Activated T-cell treated with anti-CD3 and anti-CD28 coated beads, Interleukin-2, amount 50 U/mL, for 48 hours (primary cell): ENCODE measurements around the gene SAXO2.
"Not testable (repeated sequence)": the region's sequence is repeated elsewhere in the genome, so short reads cannot be mapped to it uniquely, and the experiment has no call there.

Experiments used
- DNase-seq, 2 experiments: peaks; one replicate each; pipeline ENCODE4 v3.0.0-alpha.2; 2020

Gene SAXO2

GRCh38 chr15:82314769-82315518, 52.3 kb downstream of the SAXO2 start:
- no peak for DNase-seq

- no peak for DNase-seq
Observed at GRCh38 chr15:82315519-82316246, 53.1 kb downstream of the SAXO2 start.

- DNase-seq = not testable (repeated sequence)
Observed at GRCh38 chr15:82316247-82317090, 53.9 kb downstream of the SAXO2 start.

GRCh38 chr15:82317091-82317489, 54.5 kb downstream of the SAXO2 start:
- no peak for DNase-seq

GRCh38 chr15:82317516-82317915, 54.9 kb downstream of the SAXO2 start:
- not testable (repeated sequence) for DNase-seq

- DNase-seq = not testable (repeated sequence)
Observed at GRCh38 chr15:82318281-82318680, 55.7 kb downstream of the SAXO2 start.

GRCh38 chr15:82319522-82320278, 57.1 kb downstream of the SAXO2 start:
- DNase-seq = not testable (repeated sequence)

- not testable (repeated sequence) for DNase-seq
Observed at GRCh38 chr15:82320861-82321260, 58.2 kb downstream of the SAXO2 start.

GRCh38 chr15:82322488-82322887, 59.9 kb downstream of the SAXO2 start:
- not testable (repeated sequence) for DNase-seq

GRCh38 chr15:82324831-82325230, 62.2 kb downstream of the SAXO2 start:
- not testable (repeated sequence) for DNase-seq

GRCh38 chr15:82325646-82326045, 63.0 kb downstream of the SAXO2 start:
- DNase-seq = not testable (repeated sequence)

GRCh38 chr15:82326896-82327295, 64.3 kb downstream of the SAXO2 start:
- DNase-seq = peak in 1 of 2 experiments; percentile 2

GRCh38 chr15:82327372-82327771, 64.8 kb downstream of the SAXO2 start:
- DNase-seq = not testable (repeated sequence)

GRCh38 chr15:82329039-82329438, 66.4 kb downstream of the SAXO2 start:
- DNase-seq = peak in 1 of 2 experiments; percentile 8

- not testable (repeated sequence) for DNase-seq
Observed at GRCh38 chr15:82330921-82331320, 68.3 kb downstream of the SAXO2 start.

- peak in 1 of 2 experiments; percentile 15 for DNase-seq
Observed at GRCh38 chr15:82331576-82332304, 69.1 kb downstream of the SAXO2 start.

- DNase-seq = peak in 1 of 2 experiments; percentile 14
Observed at GRCh38 chr15:82332711-82333602, 70.3 kb downstream of the SAXO2 start.

- DNase-seq = peak in 1 of 2 experiments; percentile 11
Observed at GRCh38 chr15:82333603-82334553, 71.3 kb downstream of the SAXO2 start.
